Esophagus muscularis mucosa (tissue), 3 donors: ENCODE measurements around the gene RGN.

Experiments
- CTCF ChIP-seq, 3 experiments: fragments of 200-600 bp in 2 of 3; fragments of 450-650 bp in 1 of 3; sonication (generic) in 2 of 3; IDR thresholded peaks; one replicate each; pipeline ENCODE4 v1.5.1; 2017 to 2019; ENCODE audit warnings: antibody characterized with exemption in 3 of 3, mild to moderate bottlenecking in 2 of 3, moderate library complexity in 1 of 3
- POLR2A ChIP-seq: fragments of 450-650 bp; IDR thresholded peaks from one replicate; pipeline ENCODE4 v1.6.1; 2017; ENCODE audit warnings: antibody characterized with exemption, moderate library complexity, mild to moderate bottlenecking, low read depth

- no peak for TF ChIP-seq CTCF (IDR thresholded peaks at IDR 0.05)
- TF ChIP-seq POLR2A, result no peak
Measured at GRCh38 chrX:47133493-47133892, 55.2 kb downstream of the RGN start.
